T-helper 2 cell (primary cell): ENCODE results near the gene ZNF48.

Source experiments
- DNase-seq, 5 experiments: peaks; one replicate each; pipeline versions ENCODE4 v3.0.0 to v3.0.0-alpha.2; 2012 to 2022

The ZNF48 gene

GRCh38 chr16:30407804-30408534, 12.7 kb downstream of the ZNF48 start:
- no peak for DNase-seq

DNA sequence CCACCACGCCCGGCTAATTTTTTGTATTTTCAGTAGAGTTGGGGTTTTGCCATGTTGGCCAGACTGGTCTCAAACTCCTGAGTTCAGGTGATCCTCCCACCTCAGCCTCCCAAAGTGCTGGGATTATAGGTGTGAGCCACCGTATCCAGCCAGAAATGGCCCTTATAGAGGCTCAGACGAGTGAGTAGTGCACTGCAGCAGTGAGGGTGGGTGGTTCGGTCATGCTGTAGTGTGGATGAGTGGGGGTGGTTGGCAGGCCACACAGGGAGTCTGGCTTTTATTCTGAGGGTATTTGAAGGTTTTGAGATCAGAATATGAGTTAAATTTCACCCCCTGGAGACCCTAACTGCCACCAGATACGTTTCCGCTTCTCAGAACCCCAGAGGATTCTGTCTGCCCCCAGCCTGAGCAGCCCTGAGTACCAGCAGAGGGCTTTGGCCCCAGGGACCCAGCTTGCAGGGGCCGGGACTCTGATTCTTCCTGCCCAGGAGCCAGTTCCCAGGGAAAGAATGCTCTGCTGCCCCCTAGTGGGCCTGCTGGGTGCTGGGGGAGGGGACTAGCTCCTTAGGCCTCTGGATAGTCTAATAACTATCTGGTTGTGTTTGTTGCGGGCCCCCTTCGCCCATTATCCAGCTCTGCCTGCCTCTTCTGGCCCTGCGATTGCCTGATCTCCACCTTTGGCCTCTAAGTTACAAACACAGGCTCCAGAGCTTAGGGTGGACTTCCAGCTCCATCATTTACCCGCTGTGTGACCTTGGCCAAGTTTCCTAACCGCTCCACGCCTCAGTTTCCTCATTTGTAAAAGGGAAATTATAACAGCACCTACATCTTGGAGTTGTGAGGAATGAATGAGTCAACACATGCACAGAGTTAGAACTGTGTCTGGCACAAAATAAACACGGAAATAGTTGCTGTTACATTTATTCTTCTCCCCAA, 14.2 kb downstream of the ZNF48 start:
- peak; percentile 80 to 93 (median 87) for DNase-seq

DNA sequence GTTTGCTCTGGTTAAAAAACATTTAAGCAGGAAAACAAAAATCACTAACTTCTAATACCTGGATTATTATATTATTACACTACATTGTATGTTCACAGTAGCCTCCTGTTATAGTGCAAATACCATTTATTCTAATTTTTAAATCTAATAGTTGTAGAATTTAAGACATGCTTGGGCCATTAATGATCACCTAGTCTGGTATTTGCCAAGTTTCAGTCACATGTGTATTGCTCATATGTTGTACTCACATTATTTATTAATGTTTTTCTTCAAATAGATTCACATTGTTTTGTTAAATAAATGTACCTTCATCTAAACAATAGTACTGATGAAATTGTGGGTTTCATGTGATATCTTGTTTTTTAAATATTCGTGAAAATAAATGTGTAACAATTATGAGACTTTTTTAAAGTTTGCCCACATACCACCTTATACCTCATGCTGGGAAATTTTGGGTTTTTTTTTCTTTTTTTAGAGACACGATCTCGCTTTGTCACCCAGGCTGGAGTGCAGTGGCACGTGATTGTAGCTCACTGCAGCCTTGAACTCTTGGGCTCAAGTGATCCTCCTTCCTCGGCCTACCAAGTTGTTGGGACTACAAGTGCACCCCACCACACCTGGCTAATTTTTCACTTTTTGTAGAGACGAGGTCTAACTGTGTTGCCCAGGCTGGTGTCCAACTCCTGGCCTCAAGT, 18.0 kb downstream of the ZNF48 start:
- no peak for DNase-seq

DNA sequence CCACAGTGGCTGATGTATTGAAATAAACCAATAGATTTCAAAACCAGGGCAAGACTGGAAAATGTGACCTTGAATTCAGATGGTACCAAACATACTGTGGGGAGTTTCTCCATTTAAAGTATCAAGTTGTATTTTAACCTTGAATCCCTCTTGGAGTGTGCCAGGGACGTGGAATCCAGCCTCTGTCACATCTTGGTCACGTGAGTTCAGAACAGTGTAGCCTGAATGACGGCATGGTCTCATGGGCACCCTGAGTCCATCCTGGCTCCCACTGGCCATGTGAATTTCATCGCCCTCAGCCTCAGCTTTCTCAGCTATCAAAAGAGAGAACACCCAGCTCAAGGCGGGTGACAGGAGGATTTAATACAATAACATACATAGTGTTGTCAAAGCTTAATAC, 18.9 kb downstream of the ZNF48 start:
- no peak for DNase-seq

GRCh38 chr16:30416047-30416603, 20.9 kb downstream of the ZNF48 start:
- DNase-seq: no peak

- no peak for DNase-seq
These were observed 21.7 kb downstream of the ZNF48 start for GRCh38 chr16:30416624-30417528.

DNA sequence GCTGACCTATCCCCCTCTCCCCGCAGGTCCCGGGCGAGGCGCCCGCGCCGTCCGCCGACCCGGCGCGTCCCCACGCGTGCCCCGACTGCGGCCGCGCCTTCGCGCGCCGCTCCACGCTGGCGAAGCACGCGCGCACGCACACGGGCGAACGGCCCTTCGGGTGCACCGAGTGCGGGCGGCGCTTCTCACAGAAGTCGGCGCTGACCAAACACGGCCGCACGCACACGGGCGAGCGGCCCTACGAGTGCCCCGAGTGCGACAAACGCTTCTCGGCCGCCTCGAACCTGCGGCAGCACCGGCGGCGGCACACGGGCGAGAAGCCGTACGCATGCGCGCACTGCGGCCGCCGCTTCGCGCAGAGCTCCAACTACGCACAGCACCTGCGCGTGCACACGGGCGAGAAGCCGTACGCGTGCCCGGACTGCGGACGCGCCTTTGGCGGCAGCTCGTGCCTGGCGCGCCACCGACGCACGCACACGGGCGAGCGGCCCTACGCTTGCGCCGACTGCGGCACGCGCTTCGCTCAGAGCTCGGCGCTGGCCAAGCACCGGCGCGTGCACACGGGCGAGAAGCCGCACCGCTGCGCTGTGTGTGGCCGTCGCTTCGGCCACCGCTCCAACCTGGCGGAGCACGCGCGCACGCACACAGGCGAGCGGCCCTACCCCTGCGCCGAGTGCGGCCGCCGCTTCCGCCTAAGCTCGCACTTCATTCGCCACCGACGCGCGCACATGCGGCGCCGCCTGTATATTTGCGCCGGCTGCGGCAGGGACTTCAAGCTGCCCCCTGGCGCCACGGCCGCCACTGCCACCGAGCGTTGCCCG, 22.5 kb downstream of the ZNF48 start:
- peak; percentile 68 to 98 (median 83) for DNase-seq

- DNase-seq: no peak
These were observed 23.3 kb downstream of the ZNF48 start for GRCh38 chr16:30418350-30419181.

DNA sequence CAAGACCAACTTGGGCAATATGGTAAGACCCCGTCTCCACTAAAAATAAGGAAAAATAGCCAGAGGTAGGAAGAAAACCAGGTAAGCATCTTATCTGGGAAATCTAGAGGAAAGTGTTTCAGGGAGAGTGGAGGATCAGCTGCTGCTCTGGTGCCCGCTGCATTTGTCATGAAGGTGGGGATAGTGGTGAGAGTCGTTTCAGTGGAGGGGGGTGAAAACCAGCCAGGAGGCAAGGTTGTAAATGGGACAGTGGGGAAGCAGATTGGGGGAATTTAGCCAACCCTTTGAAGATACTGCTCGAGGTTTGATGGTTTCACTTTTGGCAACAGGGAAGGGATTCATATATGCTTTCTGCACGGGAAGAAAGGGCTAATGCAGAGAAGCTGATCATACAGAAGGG, 25.8 kb downstream of the ZNF48 start:
- no peak for DNase-seq

DNA sequence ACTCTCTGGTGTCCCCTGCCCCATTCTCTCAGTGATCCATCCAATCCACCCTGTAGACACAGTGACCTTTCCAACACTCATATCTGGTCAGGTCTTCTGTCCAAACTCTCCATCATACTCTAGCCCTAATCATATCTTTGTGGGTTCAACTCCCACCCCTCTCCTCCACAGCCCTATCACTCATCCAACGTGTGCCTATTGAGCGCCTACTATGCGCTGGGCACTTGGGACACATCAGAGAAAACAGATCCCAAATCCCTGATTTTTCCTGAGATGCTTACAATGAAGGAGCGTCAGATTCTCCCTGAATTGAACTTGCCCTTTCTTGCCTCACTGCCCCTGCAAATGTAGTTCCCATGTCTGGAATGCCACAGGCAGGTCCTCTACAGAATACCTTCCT, 32.8 kb downstream of the ZNF48 start:
- no peak for DNase-seq

- no peak for DNase-seq
These were observed 34.1 kb downstream of the ZNF48 start for GRCh38 chr16:30429418-30429677.

DNA sequence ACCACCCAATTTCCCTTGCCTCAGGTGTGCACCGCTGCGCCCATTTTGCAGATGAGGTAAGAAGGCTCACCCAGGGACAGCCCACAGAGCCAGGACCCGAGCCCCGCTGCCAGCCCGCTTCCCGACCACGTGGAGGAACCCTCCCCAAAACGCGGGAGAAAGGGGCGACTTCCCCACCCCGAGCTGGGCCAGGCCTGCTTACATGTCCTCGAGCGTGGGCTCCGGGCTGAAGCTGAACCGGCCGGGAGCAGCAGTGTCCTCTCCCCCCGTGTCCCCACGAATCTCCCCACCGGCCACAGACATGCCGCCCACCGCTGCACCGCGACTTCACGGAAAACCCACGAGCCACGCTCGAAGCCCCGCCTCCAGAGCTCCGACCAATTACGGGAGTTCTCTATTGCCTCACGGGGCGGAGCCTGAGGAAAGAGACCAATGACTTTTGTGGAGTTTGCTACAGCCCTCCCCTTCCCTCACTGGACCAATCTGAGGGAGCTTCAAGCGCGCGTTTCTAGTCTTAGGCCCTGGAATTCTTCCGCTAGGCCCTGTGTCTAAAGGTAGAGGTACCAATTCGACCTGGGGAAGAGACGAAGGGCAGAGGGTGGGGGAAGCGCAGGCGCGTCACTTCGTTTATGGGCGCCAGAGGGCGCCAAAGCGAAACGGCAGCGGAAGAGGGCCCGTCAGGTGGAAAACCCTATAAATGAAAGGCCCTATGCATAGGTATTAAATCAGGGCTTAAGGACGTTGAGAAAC, 34.6 kb downstream of the ZNF48 start, which contains the start of gene DCTPP1:
DCTPP1 (minus strand) TSS at position 353 of the 750 bp plus-strand sequence; CDS start at position 303, 50 bp downstream.
- DNase-seq: peak; percentile 82 to 100 (median 94)

DNA sequence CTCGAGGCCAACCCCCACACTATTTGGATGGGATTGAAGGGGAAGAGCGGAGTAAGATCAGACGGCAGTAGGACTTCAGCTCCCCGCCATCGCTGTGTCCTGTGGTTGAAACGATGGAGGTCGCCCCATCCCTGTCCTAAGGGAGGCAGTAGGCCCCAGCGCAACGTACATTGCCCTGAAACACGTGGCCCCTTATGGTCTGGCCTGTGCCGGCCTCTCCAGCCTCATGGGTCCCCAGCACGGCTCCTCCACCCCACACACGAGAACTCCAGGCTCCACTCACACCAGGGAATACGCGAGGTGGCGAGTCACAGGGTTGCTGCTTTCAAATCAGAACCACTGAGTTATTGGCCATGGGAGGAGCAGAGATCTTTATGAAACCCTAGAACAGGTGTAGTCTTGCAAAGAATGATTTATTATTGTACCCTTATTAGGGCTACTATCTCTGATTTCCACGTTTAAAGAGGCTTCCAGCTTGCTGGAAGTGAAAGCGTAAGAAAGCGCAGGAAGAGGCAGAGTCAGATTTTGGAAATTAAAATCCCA, 35.3 kb downstream of the ZNF48 start:
- no peak for DNase-seq

- DNase-seq: peak in 2 of 5 experiments; percentile 54 to 66
These were observed 39.6 kb downstream of the ZNF48 start for GRCh38 chr16:30434852-30435251.

- DNase-seq: no peak
These were observed 42.4 kb downstream of the ZNF48 start for GRCh38 chr16:30437511-30438046.

DNA sequence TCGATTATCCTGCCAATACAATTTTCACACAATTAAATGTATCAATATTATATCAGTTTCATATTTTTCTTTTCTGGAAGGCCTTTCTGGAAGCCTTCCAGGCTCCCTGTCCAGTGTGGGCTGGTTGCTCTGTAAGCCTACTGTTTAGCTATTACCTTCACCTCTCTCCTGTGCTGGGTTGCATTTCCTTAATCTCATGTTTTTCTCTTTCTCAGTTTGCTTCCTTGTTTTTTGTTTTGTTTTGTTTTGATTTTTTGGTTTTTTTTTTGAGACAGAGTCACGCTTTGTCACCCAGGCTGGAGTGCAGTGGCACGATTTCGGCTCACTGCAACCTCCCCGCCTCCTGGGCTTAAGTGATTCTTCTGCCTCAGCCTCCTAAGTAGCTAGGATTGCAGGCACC, 43.6 kb downstream of the ZNF48 start:
- no peak for DNase-seq

- DNase-seq: no peak
These were observed 44.6 kb downstream of the ZNF48 start for GRCh38 chr16:30439720-30440348.

DNA sequence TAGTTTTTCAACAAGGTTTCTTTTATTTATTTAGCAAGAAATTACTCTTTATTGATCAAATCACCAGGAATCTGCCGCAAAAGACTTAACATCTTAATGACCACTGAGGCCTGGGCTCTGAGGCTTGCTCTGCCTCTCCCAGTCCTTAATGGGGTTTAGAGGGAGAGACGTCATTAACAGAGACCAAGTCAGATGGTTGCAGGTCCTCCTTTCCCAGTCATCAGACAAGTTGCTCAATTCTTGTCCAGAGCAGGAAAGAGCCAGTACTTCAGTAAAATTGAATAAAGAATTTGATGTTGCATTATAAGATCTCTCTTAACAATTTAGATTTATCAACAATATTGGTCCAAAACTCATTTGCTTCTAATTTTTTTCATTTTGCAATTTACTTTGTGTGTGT, 48.4 kb downstream of the ZNF48 start:
- no peak for DNase-seq
